NCI-H2227 (cell line): ENCODE results near the gene HIGD2B.
"Not testable (repeated sequence)": the region's sequence is repeated elsewhere in the genome, so short reads cannot be mapped to it uniquely, and the experiment has no call there.

ENCODE experiments used
- DNase-seq: peaks from one replicate; lab custom pipeline; 2025; ENCODE audit not compliant: unreplicated experiment; lab: John Stamatoyannopoulos, UW

HIGD2B gene

DNA sequence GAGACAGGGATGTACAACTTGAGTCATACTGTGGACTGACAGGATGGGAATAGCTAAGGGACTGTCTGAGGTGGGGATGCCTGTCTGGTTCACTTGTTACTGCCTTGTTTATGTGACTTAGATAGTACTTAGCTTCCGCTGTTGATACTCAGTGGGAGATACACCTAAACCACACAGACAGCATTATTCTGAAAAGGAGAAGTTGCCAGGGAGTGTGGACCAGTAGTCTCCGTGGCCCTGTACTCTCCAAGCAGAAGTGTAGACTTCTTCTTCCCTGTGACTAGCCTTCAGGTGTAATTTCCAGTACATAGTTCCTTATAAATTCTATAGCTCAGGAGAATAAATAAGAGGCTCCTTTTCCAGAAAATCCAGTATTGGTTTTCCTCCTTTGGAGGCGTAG lies 5.1 kb downstream of the HIGD2B start:
- no peak for DNase-seq

DNA sequence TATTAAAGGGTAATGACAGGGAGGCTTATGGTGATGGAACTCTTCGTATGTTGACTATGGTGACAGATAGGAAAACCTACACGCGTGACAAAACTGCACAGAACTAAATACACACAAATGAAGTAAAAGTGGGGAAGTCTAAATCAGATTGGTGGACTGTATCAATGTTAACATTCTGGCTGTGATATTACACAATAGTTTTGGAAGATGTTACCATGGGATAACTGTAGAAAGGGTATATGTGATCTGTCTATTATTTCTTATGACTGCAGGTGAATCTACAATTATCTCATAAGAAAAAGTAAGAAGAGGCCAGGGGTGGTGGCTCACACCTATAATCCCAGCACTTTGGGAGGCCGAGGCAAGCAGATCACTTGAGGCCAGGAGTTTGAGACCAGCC lies 9.1 kb downstream of the HIGD2B start:
- DNase-seq = no peak

DNA sequence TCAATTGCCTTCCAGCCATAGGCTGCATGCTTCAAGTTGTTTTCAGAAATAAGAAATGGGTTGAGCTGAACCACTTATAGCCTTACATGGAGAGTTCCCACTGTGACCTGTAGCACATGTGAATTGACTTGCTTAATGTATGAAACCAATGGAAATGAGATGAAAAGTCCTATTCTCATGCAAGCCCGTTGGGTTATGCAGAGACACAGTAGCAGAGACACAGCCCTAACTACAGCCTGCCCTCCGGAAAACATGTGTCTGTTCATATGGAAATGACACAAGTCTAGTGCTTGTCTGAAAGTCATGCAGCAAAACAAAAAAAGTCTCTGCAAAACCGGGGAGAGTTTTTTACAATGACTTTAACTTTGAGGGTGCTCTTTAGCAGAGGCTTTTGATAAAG lies 14.5 kb downstream of the HIGD2B start:
- no peak for DNase-seq

DNA sequence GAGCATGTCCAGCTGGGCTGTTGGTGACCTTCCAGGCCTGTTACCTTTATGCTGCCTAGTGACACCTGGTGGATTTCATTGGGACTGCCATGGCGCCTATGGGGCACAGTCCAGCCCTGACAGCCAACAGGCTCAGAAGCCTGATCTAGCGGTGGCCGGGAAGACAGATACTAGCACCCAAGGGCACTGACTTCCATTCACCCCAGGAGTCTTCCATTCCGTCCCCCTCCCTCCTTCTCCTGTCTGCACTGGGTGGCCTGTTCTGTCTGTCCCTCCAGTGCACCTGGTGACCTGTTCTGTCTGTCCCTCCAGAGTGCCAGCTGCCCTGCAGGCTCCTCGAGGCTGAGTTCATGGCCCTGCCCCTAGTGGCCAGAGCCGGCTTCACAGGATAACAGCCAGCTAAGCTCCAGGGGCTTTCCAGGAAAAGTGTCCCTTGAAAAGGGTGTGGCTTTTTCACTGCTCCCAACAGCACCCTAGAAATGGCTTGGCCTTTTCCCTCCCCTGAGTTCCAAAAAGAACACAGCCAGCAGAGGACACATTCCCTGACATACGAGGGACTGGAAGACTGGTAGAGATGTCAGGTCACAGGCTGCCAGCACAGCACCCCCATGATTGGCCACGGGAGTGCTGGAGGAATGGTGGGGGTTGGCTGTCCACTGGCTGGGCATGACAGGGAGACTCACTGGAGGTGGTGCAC lies 15.2 kb downstream of the HIGD2B start:
- DNase-seq = not testable (repeated sequence)

DNA sequence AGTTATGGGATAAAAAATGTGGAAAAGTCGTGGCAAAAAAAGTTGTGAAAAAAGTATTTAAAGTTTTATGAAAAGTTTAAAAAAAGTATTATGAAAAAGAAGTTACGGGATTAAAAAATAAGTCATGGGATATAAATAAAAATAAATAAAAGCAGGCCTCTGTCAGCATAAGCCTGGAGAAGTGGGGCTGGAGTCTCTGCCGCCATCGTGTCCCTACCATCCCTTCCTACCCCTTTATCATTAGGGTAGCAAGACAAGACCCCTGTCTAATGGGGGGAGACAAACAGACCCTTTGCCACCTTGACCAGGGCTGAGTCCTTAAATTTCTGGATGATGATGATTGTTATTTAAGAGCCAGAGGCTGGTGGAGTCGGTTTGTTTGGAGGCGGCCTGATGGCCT lies 16.2 kb downstream of the HIGD2B start:
- not testable (repeated sequence) for DNase-seq

DNA sequence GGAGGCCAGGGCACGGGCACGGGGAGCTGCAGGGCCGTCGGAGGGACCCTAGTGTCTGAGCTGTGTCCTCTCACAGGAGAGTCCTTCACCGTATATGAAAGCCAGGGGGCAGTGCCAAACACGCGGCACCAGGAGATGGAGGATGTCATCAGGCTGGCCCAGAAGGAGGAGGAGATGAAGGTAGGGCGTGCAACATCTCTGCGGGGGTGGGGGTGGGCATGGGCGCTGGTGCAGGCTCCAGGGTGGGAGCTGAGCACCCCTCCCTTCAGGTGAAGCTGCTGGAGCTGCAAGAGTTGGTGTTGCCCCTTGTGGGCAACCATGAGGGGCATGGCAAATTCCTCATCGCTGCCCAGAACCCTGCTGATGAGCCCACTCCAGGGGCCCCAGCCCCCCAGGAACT lies 20.3 kb downstream of the HIGD2B start:
- DNase-seq = not testable (repeated sequence)

DNA sequence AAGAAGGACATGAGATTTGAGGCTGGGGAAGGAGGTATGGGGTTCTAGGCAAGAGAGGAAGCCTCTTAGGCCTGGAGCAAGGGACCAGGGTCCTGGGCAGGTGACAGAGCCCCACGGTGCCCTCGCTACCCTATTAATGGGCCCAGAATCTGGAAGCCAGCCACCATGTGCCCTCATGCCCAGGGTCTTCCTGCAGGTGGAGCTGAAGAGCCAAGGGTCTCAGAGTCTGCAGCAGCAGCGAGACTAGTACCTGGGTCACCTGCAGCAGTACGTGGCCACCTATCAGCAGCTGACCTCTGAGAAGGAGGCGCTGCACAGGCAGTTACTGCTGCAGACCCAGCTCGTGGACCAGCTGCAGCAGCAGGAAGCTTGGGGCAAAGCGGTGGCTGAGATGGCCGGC lies 22.1 kb downstream of the HIGD2B start:
- DNase-seq = not testable (repeated sequence)

DNA sequence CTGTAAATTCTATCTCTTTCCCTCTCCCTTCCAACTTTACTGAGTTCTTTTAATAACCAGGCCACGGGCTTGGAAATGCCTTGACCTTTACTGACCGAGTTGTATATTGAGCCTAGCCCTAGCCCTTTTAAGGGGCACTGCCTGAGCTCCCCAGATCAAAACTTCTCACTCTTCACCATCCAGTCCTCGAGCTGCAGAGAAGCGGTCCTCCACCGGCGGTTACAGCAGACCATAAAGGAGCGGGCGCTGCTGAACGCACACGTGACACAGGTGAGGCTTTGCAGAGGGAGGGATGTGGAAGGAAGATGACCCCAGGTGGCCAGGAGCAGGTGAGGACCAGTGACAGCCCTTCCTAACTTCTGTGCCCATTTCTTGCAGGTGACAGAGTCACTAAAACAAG lies 24.9 kb downstream of the HIGD2B start:
- not testable (repeated sequence) for DNase-seq

DNA sequence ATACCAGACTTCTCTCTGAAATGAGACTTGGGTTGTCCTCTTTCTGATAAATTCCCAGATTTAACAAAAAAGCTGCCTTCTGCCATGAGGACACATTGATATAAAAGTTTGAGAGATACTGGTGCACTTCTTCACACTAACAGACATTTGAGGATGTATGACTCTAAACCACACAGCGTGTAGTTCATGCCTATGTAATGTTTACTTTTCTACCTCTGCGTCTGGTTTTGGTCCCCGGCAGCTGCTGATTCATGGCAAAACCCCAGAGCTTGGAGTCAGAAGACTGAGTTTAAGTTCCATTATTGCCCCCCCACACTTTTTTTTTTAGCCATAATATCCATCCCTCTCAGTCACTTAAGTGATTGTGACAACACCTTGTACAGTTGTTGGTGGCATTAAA lies 30.0 kb downstream of the HIGD2B start:
- DNase-seq = not testable (repeated sequence)

DNA sequence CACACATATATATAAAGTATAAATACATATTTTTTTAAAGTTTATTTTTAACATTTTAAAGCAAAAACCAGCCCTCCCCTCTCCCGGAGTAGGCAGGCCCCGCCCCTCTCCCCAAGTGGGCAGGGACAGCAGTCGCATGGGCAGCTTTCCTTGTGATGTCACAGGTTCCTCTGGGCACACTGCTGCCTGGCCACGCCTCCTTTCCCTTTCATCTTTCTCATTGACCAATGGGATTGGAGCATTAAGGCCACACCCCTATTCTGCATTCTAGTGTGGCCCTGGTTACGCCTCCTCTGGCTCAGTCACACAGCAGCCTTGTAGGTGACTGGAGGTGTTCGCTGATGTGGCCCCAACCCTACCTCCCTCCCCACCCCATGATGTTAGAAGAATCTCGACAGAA lies 31.6 kb downstream of the HIGD2B start, which contains the start of gene GOLGA6B:
GOLGA6B (plus strand) TSS at position 301 of the 400 bp plus-strand sequence; CDS start at position 342, 41 bp downstream.
- not testable (repeated sequence) for DNase-seq

DNA sequence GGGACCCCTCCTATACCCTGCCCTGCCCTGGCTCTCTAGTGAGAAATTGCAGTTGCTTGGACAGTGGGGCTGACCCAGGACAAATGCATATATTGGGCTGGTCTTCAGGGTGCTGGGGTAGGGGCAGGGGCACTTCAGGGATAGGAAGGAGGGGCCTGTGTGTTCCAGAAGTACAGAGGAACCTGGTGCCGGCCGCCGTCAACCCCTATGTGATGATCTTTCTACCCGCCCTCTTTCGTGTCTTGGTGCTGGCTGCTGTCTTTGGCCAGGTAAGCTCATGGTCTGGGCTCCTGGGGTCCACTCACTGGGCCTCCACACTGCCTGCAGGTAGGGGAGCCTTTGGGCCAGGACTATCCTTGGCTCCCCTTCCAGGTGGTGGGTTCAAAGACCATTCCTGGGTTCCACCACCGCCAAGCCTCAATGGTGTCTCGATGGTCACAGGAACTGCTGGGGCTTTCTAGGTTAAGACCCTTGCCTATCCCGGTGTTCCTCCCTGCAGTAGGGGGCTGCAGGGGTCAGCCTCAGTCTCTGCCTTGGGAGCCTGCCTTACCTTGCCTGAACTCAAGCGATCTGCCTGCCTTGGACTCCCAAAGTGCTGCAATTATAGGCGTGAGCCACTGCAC lies 37.2 kb downstream of the HIGD2B start:
- not testable (repeated sequence) for DNase-seq

DNA sequence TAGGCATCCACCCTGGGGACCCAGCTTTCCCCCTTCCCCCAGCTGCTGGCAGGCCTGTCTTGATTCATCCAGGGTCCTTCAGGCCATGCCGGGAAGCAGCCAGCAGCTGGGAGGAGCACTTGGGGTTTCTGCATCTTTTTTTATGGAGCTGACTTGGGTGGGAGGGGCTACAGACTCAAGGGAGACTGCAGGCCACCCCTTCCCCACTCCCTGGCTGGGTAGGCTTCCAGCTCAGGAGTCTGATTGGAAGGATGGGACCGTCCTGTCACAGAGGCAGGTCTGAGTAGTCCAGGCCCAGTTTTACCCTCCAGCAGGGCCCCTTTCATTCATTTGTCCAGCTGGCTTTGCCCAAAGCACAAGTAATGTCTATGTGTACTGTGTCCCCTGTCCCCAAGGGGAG lies 43.7 kb downstream of the HIGD2B start:
- DNase-seq = not testable (repeated sequence)

DNA sequence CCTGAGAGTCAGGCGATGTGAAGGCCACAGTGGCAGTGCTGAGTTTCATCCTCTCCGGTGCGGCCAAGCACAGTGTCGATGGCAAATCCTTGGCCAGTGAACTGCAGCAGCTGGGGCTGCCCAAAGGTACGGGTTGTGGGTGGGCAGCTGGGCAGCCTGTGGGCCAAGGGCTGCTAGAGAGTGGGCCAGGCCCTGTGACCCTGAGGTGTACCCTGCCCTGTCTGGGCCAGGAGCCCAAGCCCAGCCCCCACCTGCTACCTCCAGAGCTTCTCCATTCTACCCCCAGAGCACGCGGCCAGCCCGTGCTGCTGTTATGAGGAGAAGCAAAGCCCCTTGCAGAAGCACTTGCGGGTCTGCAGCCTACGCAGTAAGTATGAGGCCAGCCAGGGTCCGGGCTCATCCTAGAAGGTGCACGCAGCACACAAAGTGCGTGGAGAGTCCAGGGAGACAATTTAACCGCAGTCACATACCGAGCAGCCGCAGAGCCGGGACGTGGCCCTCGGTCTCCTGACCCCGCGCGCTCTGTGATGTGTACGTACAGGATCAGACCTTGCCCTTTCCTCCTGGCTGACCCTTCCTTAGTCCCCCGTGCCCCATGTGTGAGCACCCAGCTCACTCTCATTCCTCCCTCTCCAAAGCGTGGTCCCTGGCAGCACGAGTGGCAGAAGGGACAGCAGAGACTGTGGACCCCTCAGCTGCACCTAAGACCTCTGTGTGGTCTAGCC lies 46.1 kb downstream of the HIGD2B start:
- not testable (repeated sequence) for DNase-seq

DNA sequence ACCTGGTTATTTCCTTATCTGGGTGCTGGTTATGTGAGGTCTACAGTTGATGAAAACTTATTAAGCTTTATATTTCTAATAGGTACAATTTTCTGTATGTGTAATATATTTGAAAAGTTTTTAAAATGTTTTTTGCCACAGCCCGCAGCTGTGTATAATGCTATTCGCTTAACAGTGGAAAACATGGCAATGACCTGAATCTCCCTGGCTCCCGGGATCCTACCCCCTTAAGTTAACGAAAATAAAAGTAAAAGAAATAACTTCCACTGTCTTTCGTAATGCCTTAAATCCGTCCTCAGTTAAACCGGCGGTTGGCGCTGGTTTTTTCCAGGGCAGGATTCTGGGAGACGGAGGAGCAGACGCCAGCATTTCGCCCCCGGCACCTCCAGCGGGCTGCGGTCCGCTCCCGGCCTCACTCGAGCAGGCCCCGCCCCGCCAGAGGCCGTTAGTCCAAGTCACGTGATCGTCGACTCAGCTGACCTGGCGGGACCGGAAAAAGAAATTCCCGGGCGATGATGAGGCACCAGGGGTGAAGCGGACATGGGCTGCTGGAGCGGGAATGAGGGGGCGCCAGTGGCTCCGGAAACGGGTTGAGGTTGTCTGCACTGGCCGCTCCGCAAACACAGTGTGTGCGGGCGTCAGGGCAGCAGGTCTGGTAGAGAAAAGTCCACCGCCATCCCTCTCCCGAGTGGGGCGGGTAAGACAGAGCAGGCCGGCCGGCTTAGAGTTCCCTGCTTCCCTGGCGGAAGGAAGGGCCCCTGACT lies 49.3 kb downstream of the HIGD2B start:
- DNase-seq = not testable (repeated sequence)

DNA sequence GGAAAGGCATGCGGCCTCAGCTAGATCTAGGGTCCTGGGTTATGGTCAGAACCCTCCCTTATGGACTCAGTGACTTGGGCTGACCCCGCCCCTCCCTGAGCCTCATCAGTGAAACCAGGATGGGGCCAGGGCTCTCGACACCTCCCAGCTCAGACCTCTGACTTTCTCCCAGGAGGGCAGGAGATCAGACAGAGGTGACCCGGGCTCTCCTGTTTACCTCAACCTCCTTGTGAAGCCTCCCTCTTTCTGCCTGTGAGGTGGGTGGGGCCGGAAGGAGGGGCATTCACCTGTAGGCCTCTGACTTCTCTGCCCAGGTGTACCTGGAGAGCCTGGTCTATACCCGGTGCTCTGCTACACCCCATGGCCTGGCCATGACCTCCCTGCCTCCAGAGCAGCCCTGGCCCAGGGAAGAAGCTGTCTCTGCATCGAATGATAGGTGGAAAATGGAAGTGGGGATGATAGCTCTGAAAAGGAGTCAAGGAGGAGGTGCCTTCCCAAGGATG lies 56.9 kb downstream of the HIGD2B start:
- not testable (repeated sequence) for DNase-seq

DNA sequence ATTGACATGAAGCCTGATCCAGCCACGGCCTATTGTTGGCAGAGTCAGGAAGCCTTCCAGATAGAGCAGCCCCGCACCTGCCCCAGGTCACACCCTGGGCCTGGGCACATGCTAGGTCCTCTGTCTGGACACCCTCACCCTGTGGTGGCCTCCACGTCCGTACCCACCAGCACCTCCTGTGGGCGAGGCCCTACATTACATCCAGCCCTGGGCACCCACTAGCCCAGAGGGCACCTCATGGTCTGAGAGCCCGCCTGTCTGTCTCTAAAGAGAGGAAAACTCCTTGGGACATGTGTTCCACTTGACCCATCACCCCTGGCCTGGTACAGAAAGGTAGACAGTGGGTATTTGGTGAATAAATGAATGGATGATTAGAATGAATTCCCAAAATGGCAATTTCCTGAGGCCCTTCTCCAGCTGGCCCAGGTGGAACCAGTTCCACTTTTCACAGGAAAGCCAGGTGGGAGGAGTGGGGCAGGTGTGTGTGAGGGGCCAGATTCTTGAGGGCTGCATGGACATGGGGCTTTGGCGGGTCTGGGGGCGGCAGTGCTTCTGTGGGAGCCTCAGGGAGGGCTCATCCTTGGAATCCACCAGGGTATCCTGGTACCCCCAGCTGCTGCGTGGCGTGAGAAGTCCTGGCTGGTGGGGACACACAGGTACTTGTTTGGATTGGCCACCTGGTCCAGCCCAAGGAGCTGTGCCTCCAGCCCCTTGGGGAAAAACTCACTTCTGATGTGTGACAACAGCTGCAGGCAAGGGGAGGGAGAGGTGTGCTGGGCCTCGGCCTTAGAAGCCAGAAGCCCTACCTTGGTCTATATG lies 57.5 kb downstream of the HIGD2B start:
- DNase-seq = not testable (repeated sequence)

DNA sequence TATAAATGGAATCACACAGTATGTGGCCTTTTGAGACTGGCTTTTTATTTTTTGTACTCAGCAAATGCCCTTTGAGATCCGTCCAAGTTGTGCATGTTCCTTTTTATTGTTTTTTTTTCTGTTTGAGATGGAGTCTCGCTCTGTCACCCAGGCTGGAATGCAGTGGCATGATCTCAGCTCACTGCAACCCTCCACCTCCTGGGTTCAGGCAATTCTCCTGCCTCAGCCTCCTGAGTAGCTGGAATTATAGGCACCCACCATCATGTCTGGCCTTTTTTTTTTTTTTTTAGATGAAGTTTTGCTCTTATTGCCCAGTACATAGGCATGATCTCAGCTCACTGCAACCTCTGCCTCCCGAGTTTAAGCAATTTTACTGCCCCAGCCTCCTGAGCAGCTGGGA lies 59.8 kb downstream of the HIGD2B start:
- DNase-seq = not testable (repeated sequence)
